ENCODE results near the gene FZD2.
"Not testable (repeated sequence)": the region's sequence is repeated elsewhere in the genome, so short reads cannot be mapped to it uniquely, and the experiment has no call there.

The FZD2 gene

DNA sequence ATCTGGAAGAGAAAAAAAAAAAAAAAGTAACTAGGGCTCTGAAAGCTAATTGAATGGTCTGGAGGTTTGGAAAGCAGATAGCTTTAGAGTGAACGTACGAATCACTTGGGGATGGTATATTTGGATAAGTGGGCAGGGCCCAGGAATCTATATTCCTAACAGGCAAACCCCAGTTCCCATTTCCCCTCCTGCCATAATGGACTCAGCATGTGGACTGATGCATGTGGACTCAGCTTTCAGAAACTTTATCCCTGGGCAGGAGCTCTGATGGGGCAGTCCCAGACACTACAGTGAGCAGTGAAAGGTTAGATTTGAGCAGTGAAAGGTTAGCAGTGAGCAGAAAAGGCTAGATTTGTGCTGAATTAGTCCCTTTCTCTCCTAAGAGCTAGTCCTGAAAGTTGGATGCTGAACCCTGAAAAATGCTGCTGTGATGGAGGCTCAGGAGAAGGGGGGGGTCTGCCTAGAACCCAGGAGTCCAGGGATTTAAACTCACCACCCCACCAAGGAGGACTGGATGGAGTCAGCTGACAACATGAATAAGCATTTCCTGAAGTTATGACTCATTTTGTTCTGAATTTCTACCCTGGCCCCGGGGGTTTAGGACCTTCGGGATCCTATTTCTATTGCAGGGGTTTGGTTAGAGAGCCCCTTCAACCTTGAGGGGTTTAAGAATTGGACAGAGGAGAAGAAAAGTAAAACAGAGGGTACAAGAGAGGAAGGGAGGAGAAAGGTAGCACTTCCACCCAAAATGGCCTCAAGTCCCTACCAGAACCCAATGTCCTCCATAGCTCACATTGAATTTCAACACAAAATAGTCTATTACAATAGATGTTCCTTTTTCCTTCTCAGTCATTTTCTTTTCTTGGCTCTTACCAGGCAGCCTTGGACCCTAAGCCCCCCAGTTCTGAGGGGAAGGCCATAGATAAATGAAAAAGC lies 10.3 kb upstream of the FZD2 start:
- DNase-seq, result peak; percentile 48

DNA sequence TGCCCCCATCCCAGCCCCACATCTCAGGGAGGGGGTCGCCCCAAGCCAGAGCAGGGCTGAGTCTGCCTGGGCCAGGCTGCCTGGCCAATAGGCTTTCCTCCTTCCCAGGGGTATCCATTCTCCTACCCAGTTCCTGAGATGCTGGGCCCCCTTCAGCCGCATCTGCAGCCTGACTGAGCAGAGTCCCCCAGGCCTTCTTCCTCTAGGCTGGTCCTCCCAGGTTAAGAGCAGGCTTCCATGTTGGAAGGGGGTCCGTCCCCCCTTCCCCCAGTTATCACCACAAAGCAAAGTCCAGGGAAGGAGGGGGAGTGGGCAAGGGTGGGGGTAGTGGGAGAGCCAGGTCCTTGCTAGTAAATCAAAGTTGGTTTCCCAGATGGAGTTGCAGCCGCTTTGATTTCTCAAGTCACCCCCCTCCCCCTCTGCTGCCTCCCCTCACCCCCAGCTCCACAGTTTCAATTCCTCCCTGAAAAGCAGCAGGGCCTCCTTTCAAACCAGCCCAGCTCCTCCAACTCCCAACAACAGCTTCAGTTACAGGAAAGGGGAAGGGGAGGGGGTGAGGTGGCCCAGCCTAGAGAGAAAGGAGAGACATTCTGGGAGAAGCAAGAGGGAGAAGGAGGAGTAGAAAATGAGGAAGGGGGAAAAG lies 9.5 kb upstream of the FZD2 start:
- peak; percentile 47 for DNase-seq

DNA sequence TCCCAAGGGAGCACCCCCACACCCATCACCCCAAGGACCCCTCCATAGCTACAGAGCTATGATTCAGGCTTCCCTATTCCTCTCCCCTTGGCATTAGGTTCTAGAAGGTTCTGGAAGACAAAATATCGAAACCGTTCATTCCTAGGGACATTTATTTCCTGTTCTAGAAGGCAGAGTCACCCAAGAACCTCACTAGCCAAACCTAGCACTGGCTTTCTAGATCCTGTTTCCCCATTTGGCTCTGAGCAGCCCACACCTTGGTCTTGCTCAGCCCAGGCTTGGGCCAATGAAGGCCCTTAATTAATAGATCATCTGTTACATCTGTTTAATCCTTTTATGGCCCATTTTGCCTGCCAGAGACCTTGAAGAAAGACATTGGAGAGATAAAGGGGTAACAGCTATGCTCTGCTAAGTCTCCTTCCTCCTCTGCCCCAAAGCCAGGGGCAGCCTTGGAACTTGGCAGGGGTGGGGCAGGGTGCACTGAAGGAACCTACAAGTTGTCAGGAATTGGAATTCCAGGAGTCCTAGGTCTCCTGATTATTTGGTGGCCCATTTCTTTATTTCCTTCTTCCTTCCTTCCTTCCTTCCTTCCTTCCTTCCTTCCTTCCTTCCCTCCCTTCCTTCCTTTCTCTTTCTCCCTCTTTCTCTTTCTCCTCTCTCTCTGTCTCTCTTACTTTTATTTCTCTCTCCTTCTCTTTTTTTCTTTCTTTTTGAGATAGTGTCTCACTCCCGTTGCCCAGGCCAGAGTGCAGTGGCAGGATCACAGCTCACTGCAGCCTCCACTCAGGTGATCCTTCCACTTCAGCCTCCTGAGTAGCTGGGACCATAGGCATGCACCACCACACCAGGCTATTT lies 8.7 kb upstream of the FZD2 start:
- peak; percentile 67 for DNase-seq

DNA sequence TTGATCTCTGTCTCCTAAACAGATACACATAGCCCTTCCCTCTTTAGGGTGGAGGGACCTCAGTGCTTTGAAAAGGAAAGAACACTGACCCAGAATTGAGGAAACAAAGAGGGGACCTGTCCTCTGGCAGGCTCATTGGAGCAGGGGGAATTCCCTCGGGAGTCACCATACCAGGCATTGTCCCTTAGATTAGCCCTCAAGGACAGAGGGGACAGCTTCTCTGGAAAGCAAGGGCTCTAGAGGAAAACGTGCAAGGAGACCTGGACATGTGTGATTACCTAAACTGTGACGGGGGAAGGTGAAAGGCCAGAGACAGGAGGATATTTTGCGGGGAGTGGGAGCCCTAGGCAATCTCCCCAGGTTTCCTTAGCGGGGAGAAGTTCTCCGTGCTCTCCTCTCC lies 7.6 kb upstream of the FZD2 start:
- no peak for DNase-seq

DNA sequence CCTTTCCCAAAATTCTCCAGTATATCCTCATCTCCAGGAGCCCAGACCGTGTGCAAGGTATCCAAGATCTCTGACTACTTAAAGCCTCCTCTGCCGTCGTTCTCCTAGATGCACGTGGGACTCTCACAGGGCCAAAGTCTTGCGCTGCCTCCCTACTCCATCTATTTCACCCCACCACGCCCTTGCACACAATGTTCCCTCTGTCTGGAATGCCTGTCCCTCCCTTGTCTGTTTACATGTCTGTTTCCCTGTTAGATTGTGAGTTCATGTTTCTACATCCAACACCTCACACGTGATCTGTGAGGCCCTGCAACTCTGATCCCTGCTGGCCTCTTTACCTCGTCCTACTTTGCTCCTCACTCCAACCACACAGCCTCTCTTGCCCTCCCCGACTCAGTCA lies 4.9 kb upstream of the FZD2 start:
- no peak for DNase-seq

DNA sequence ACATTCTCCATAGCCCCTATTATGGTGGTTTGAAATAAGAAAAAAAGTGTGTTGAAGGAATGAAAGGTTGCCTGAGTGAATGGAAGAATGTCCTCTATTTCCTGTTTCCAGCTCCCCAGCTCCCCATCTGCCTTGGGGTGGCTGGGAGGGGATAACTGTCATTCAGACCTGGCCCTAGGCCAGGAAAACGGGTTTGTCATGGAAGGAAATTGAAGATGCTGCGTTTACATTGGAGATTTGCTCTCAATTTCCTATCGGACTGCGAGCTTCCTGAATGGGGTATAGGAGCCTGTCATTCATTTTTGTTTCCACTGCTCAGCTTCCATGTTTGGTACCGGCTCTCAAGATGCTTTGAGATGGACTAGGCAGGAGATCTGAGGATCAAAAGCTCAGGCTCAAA lies 2.2 kb upstream of the FZD2 start:
- no peak for DNase-seq

DNA sequence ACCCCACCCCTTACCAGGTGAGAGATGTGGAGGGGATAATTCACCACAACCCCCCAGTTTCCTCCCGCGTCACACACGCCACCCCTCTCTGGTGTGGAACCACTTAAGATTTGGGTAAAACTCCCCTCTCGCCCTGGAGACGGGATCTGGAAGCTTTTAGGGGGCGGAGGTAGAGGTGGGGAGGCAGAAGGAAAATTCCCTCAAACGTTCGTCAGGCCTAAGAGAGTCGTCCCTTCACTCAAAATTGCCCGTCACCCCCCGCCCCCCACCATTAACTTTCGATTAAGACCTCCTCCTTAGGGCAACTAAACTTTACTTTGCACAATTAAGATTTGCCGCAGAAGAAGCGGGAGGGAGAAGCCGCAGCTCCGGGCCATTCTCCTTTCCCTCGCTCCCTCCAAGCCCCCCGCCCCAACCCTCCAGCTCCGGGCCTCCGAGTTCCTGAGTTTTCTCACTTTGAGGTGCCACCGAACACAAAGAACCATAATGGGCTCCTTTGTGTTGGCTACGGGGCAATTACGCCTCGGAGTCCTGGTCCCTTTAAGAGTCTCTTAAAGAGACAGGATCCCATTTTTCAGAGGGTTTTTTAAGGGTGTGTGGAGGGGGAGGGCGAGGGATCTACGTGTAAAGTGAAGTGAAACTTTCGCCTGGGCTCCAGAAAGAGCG lies 985 bp upstream of the FZD2 start:
- DNase-seq, result peak; percentile 68

DNA sequence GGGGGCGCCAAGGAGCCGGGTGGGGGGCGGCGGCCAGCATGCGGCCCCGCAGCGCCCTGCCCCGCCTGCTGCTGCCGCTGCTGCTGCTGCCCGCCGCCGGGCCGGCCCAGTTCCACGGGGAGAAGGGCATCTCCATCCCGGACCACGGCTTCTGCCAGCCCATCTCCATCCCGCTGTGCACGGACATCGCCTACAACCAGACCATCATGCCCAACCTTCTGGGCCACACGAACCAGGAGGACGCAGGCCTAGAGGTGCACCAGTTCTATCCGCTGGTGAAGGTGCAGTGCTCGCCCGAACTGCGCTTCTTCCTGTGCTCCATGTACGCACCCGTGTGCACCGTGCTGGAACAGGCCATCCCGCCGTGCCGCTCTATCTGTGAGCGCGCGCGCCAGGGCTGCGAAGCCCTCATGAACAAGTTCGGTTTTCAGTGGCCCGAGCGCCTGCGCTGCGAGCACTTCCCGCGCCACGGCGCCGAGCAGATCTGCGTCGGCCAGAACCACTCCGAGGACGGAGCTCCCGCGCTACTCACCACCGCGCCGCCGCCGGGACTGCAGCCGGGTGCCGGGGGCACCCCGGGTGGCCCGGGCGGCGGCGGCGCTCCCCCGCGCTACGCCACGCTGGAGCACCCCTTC lies 484 bp downstream of the FZD2 start:
- peak; percentile 32 for DNase-seq

DNA sequence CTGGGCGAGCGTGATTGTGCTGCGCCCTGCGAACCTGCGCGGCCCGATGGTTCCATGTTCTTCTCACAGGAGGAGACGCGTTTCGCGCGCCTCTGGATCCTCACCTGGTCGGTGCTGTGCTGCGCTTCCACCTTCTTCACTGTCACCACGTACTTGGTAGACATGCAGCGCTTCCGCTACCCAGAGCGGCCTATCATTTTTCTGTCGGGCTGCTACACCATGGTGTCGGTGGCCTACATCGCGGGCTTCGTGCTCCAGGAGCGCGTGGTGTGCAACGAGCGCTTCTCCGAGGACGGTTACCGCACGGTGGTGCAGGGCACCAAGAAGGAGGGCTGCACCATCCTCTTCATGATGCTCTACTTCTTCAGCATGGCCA lies 1.0 kb downstream of the FZD2 start:
- no peak for DNase-seq

DNA sequence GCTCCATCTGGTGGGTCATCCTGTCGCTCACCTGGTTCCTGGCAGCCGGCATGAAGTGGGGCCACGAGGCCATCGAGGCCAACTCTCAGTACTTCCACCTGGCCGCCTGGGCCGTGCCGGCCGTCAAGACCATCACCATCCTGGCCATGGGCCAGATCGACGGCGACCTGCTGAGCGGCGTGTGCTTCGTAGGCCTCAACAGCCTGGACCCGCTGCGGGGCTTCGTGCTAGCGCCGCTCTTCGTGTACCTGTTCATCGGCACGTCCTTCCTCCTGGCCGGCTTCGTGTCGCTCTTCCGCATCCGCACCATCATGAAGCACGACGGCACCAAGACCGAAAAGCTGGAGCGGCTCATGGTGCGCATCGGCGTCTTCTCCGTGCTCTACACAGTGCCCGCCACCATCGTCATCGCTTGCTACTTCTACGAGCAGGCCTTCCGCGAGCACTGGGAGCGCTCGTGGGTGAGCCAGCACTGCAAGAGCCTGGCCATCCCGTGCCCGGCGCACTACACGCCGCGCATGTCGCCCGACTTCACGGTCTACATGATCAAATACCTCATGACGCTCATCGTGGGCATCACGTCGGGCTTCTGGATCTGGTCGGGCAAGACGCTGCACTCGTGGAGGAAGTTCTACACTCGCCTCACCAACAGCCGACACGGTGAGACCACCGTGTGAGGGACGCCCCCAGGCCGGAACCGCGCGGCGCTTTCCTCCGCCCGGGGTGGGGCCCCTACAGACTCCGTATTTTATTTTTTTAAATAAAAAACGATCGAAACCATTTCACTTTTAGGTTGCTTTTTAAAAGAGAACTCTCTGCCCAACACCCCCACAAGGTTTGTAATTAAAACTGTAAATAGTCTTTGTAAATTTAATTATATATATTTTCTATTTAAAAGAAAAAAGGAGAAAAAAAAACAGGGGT lies 1.7 kb downstream of the FZD2 start:
- no peak for DNase-seq

DNA sequence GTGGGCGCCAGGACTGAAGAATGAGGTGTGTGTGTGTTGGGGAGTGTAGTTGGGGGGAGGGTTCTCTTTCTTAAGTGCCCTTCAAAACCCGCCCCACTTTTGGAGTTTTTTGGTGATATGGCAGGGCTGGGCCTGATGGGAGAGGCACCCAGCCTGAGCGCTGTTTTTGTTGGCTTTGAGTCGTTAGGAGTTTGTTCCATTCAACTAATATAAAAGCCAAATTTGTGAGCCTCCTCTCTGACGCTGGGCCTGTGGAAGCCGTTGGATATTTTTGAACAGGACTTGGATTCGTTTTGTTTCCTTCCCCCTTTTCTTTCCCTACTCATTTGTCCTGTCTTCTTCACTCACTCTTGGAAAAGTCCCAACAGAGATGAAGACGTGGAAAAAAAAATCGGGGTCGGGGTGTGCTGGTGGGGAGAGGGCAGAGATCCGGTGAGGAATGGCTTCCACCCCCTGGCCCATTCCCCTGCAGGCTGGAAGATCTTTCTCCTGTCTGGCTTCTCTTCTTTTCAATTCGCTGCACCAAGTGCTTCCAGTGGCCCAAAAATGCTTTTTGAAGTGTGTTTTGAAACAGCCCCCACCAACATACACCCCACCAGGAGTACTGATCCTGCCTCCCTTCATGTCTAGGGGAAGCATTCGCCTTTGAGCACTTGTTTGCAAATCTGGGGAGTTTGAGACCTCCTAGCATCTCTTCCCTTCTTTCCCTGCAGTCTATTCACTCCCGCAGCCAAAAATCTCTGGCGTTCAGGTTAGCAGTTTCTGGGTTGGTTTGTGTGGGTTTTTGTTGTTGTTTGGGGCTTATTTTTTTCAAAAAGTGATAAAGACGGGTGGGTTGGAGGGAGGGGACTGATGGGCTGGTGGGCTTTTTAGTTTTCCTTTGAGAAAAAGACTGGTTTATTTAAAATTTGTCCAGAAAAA lies 2.6 kb downstream of the FZD2 start:
- DNase-seq, result no peak

DNA sequence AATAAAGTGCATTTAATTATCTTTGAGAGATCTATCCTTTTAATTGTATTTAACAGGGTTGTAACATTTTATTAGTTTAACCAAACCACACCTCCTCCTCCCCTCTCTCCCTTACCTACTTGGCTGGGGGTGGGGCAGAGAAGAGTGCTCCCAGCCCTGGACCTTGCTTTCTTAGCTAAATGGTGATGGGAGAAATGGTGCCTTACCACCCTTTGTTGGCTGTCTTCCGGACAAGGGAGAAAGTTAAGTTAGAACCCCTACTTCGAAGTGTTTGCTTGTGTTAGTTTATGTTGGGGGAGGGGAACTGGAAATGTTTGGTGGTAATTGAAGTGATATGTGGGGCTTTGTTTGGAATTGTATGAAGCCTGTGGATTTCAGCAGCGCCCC lies 3.9 kb downstream of the FZD2 start:
- DNase-seq, result no peak

DNA sequence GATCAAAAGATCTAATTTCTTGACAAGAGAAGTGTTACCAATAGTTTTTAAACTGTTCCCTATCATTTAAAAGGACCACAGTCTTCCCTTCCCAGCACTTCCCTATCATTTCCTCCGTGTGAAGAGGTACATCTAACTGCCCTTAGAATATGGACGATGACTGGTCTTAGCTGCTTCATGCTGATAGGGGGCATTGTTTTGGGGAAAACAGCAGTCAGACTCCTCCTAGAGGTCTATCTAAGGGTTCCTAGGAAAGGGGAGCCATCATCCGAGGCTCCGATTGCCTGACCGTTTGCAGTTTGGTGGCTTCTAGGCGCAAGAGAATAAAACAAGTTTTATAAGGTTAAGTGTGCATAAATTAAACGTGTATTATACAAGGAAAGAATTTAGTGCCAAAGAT lies 7.1 kb downstream of the FZD2 start:
- no peak for DNase-seq

DNA sequence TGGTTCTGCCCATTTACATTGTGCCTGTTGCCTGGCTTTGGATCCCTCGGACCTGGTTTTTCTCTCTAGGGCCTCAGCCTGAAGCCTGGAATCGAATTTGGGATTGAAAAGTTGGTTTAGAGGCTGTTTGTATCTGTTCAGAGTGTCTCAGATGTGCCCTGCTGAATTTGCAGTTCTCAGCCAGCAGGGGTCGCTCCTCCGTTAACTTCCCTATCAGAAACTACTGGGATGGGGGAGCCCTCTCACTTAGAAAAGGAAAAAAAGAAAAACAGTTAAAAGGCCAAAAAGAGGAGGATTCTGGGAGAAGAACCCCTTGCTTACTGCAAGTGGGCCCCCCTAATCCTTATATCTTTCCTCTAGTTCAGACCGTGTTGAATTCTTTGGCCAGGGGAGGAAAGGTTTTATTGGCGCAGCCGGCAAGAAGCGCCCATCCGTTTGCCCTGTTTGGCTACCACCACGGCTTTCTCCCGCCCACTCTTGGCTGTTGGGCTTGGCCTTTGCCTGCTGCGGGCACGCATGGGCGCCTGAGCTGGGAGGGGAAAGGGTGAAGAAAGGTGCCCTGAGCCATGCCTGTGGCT lies 8.7 kb downstream of the FZD2 start:
- DNase-seq, result no peak

DNA sequence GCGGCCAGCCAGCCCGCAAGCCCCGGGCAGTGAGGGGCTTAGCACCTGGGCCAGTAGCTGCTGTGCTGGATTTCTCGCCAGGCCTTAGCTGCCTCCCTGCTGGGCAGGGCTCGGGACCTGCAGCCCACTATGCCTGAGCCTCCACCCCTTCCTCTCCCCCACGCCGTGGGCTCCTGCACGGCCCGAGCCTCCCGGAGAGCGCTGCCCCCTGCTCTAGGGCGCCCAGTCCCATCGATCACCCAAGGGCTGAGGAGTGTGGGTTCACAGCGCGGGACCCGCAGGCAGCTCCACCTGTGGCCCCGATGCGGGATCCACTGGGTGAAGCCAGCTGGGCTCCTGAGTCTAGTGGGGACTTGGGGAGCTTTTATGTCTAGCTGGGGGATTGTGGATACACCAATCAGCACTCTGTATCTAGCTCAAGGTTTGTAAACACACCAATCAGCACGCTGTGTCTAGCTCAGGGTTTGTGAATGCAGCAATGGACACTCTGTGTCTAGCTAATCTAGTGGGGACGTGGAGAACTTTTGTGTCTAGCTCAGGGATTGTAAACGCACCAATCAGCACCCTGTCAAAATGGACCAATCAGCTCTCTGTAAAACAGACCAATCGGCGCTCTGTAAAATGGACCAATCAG lies 11.1 kb downstream of the FZD2 start:
- DNase-seq, result not testable (repeated sequence)

DNA sequence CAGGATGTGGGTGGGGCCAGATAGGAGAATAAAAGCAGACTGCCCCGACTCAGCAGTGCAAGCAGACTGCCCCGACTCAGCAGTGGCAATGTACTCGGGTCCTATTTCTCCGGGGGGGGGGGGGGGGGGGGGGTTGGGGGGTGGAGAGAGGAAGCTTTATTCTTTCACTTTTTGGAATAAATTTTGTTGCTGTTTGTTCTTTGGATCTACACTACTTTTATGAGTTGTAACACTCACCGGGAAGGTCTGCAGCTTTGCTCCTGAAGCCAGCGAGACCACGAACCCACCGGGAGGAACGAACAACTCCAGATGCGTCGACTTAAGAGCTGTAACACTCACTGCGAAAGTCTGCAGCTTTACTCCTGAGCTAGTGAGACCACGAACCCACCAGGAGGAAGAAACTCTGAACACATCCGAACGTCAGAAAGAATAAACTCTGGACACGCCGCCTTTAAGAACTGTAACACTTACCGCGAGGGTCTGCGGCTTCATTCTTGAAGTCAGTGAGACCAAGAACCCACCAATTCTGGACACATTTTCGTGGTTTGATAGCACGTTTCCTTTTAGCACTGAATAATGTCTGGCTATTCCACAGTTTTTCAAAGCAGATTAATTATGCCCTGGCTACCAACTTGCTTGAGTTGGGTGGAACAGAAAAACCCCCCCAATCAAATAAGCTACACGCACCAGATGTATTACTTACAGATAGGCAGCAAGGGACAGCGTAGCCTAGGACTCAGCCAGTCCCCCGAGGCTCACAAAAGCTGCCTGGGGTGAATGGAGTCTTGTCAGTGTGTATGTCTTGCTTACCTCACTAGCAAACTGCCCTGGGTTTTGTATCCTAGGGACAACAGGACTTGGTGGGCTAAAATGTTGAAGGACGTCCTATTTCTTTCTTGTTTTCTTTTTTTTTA lies 11.9 kb downstream of the FZD2 start:
- no peak for DNase-seq

DNA sequence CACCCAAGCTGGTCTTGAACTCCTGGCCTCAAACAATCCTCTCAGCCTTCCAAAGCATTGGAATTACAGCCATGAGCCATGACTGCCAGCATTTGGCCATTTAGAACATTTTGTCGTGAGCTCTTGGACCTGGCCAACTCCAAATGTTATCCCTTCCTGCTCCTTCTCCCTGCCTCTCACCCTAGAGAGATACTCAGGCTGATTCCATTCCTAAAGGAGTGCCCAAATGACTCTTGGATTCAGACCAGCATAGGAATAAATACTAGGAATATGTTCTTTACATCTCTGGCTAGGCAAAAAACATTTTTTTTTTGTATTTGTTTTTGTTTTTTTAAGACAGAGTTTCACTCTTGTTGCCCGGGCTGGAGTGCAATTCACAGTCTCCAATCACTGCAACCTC lies 15.5 kb downstream of the FZD2 start:
- DNase-seq, result no peak

DNA sequence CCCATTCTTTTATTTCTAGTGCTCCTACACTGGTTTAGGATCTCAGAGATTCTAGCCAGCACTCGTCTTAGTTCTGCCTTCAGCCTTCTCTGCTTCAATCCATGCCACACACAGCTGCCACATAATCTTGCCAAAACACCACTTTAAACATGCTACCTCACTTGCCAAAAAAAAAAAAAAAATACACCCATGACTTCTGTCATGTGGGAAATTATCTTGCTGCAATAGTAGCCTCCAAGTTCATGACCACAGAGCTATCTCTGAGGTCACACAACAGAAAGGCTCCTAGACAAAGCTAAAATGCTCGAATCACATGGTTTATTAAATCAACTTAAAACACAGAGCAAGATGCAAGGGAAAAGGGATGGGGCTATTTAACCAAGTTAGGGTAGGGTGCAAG lies 18.1 kb downstream of the FZD2 start:
- DNase-seq, result peak; percentile 41
